ENCODE measurements around the gene APC.

GRCh38 chr5:112706446-112707016 is 31.2 kb upstream of the APC start:
- TF ChIP-seq FOXP2 (optimal IDR thresholded peaks at IDR 0.05; ENCODE audit: control extremely low read depth, extremely low read length, insufficient read depth) = no peak
- no peak for TF ChIP-seq EZH2 (IDR thresholded peaks at IDR 0.05)
- TF ChIP-seq POLR2AphosphoS5 (IDR thresholded peaks at IDR 0.05; ENCODE audit: borderline replicate concordance, low read depth, low read length) = no peak

Data from SK-N-MC (cell line).